Measurements from ENCODE around the gene PHF21A.
A peak's percentile ranks its signal among the peaks of the same experiment; 100 is the strongest.

The PHF21A gene

DNA sequence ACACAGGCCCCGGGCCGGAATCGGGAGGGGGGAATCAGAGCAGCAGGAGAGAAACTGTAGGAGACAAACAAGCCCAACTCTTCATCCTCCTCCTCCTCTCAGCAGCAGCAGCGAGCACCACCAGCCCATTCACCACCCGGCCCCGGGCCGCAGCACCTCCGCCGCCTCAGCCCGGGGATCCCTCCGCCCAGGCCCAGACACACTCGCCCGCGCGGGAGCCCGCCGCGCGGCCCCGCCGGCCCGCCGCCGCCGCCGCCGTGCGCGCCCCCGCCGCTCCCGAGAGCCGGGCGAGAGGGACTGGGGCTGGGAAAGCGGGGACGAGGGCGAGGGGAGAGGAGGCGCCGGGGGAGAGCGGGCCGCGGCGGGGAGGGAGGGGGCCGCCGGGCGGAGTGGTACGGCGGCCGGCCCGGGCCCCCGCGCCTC is at the start of gene PHF21A:
PHF21A (minus strand) TSS at position 154 of the 423 bp plus-strand sequence. CDS start 37,235 bp downstream, outside the sequence.
- intact Hi-C loops (cut with micrococcal nuclease): loop anchor here (10.0 kb wide), 1 partner anchor 193 kb away; no protein-coding TSS in a partner anchor
- Mint-ChIP-seq H3K27ac (peak within 1 kb of the TSS; percentile 96), H3K4me1 (ENCODE audit: low read depth) (peaks cover 28% of the 10 kb centered on the region), H3K9me3 (no peaks in the 10 kb centered on the region), H3K4me3 (peak within 1 kb of the TSS; percentile 96), H3K27me3 (no peaks in the 10 kb centered on the region), H3K36me3 (ENCODE audit: low read depth) (peaks cover 26% of the 10 kb centered on the region)

DNA sequence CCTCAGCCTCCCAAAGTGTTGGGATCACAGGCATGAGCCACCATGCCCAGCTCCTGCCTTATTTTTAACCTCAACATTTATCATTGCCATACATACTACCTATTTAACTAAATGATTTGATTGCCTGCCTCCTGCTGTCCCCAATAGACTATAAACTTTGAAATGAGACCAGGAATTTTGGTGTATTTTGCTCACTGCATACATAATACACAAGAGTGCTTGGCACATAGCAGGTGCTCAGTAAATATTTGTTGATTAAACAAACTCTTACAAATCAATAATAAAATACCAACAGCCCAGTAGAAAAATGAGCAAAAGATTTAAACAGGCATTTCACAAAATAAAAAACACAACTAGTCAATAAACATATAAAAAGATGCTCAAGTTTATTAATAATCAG is 49.5 kb upstream of the PHF21A start:
- Mint-ChIP-seq H3K27me3 (peaks cover 10% of the 10 kb centered on the region), H3K4me3 (no peak overlapping the region), H3K36me3 (ENCODE audit: low read depth) (no peaks in the 10 kb centered on the region)

DNA sequence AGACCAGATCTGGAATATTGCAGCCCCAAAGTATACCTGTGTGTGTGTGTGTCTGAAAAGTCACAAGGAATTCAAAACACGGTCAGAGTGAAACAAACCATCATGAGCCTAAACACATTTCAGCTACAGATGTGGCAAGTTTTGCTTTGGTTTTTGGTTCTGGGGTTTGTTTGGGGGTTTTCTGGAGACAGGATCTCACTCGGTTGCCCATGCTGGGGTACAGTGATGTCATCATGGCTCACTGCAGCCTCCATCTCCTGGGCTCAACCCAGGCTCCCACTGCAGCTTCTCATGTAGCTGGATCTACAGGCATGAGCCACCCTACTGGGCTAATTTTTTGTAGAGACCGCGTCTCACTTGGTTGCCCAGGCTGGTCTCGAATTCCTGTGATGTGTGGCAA is 41.4 kb upstream of the PHF21A start:
- no peak overlapping the region for H3K27ac Mint-ChIP-seq
- no peak overlapping the region for H3K4me3 Mint-ChIP-seq
- no peaks in the 10 kb centered on the region for H3K9me3 Mint-ChIP-seq
- intact Hi-C loops (cut with micrococcal nuclease): no loop called here
- peaks cover 25% of the 10 kb centered on the region for H3K27me3 Mint-ChIP-seq
- no peaks in the 10 kb centered on the region for H3K36me3 Mint-ChIP-seq (ENCODE audit: low read depth)
- no peaks in the 10 kb centered on the region for H3K4me1 Mint-ChIP-seq (ENCODE audit: low read depth)

More for the DNA sequence above, 49.5 kb upstream of the PHF21A start:
- no peaks in the 10 kb centered on the region for H3K4me1 Mint-ChIP-seq (ENCODE audit: low read depth)
- intact Hi-C loops (cut with micrococcal nuclease): no loop called here
- peaks cover 9% of the 10 kb centered on the region for H3K9me3 Mint-ChIP-seq
- H3K27ac Mint-ChIP-seq: no peak overlapping the region

DNA sequence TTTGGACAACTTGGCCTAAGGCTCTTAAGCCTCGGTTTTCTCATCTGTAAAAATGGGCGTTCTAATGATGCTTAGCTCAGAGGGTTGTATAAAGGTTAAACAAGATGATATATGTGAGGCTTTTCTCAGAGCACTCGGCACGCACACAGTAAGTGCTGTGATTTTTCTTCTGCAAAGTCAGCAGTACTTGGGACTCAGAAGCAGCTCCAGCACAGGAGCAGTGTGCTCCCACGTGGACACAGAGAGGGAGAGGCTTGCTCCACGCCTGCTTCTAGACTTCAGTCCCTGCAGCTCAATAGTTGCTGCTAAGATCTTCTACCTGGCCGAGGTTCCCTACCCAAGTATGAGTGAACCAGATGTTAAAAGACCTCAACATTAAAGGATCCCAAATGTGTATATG is 39.9 kb upstream of the PHF21A start:
- H3K27me3 Mint-ChIP-seq: peaks cover 25% of the 10 kb centered on the region

DNA sequence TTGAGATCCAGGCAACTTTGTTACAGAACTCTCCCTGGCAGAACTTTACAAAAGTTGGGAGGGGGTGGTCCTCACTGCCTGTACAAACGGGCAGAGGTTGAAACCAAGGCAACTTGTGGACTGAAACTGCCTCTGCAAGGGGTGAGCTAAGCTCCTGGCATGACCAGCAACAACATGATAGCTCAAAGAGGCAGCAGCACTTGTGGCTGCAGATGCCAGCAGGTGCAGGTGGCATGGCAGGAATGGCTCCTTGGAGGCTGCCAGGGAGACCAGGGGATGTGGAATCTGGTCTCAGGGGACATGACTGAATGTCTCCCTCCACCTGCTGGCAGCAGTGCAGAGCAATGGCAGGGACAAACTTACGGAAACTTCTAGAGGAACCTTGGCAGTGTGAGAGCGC is 38.8 kb upstream of the PHF21A start:
- Mint-ChIP-seq H3K27ac (no peak overlapping the region), H3K4me3 (no peak overlapping the region), H3K9me3 (no peaks in the 10 kb centered on the region), H3K27me3 (peaks cover 25% of the 10 kb centered on the region), H3K36me3 (ENCODE audit: low read depth) (no peaks in the 10 kb centered on the region), H3K4me1 (ENCODE audit: low read depth) (no peaks in the 10 kb centered on the region)
- intact Hi-C loops (cut with micrococcal nuclease): no loop called here

More for the DNA sequence above, 39.9 kb upstream of the PHF21A start:
- Mint-ChIP-seq H3K36me3 (ENCODE audit: low read depth) (no peaks in the 10 kb centered on the region), H3K4me3 (no peak overlapping the region), H3K27ac (no peak overlapping the region), H3K4me1 (ENCODE audit: low read depth) (no peaks in the 10 kb centered on the region), H3K9me3 (no peaks in the 10 kb centered on the region)
- intact Hi-C loops (cut with micrococcal nuclease): no loop called here

DNA sequence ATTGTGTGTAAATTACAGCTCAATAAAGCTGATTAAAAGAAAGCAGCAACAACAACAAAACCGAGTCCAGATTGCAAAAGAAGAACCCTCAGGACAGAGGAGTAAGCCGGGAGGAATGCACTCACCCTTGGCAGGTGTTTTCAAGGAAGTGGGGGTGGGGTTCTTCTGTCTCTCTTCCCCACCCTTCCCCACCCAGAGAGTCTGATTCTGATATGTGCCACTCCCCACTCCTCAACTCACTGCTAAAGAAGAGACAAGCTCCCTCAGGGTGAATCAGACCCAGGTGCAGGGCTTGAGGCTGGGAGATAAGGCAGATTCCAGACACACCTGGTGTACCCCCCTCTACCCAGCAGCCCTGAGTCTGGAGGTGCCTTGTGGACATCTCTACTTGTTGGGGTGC is 38.4 kb upstream of the PHF21A start:
- Mint-ChIP-seq H3K36me3 (ENCODE audit: low read depth) (no peaks in the 10 kb centered on the region), H3K4me1 (ENCODE audit: low read depth) (no peaks in the 10 kb centered on the region), H3K4me3 (no peak overlapping the region), H3K27me3 (peaks cover 25% of the 10 kb centered on the region), H3K9me3 (no peaks in the 10 kb centered on the region), H3K27ac (no peak overlapping the region)
- intact Hi-C loops (cut with micrococcal nuclease): no loop called here

DNA sequence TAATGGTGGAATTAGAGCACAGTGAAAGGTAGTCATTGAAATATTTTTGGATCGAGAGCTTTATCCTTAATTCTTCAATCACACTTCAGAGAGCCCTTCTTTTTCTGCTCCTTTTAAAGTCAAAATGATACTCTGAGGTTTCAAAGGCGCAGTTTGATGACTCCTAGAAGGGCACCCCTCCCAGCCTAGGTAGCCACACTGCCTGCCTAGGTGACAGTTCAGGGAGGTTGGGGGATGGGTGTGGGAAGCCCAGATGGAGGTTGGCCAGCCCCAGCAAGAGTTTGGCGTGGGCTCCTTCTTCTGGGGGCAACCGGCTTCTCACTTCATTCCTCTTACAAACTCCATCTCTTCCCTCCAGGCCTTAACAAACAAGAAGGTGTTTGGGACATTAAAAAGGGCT is 28.6 kb upstream of the PHF21A start:
- intact Hi-C loops (cut with micrococcal nuclease): no loop called here
- no peaks in the 10 kb centered on the region for H3K9me3 Mint-ChIP-seq
- no peaks in the 10 kb centered on the region for H3K36me3 Mint-ChIP-seq (ENCODE audit: low read depth)
- no peak overlapping the region for H3K27ac Mint-ChIP-seq
- H3K27me3 Mint-ChIP-seq: peaks cover 34% of the 10 kb centered on the region
- H3K4me3 Mint-ChIP-seq: no peak overlapping the region
- no peaks in the 10 kb centered on the region for H3K4me1 Mint-ChIP-seq (ENCODE audit: low read depth)

DNA sequence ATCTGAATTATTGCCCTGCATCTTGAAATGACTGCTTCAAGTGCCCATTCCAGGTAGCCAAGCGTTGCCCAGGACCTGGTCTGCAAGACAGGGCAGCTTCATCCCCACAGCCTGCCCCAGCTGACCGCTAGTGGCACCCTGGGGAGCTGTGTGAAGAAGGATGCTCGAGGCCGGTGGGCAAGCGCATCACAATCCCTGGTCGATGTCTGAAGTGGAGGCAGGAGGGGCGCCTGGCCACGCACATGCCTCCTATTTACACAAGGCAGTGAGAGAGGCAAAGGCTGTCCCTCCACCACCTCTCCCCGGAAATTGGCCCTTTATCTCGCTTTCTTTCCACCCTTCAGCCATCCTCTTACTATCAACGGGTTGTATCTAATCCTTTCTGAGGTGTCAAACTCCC is 28.1 kb upstream of the PHF21A start:
- no peaks in the 10 kb centered on the region for H3K36me3 Mint-ChIP-seq (ENCODE audit: low read depth)
- H3K4me3 Mint-ChIP-seq: no peak overlapping the region
- intact Hi-C loops (cut with micrococcal nuclease): no loop called here
- H3K27me3 Mint-ChIP-seq: peaks cover 34% of the 10 kb centered on the region
- no peaks in the 10 kb centered on the region for H3K4me1 Mint-ChIP-seq (ENCODE audit: low read depth)
- H3K9me3 Mint-ChIP-seq: no peaks in the 10 kb centered on the region
- no peak overlapping the region for H3K27ac Mint-ChIP-seq

DNA sequence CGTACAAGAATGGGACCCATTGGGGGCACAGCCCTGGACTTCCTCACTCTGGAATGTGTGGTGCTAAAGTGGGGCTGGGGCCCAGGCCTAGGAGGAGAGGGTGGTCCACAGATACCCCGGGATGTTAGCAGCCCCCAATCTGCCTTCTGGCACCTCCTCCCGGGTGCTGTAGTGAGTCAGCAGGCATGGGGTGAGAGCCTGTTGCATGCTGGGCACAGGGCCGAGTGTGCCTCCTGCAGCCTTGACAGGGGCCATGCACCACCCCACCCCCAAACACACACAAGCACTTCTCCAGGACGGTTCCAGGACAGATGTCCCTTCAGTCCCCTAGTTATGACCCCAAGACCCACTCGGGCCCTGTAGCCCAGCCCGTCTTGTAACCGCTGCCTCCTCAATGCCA is 23.5 kb upstream of the PHF21A start:
- intact Hi-C loops (cut with micrococcal nuclease): no loop called here
- Mint-ChIP-seq H3K36me3 (ENCODE audit: low read depth) (no peaks in the 10 kb centered on the region), H3K9me3 (no peaks in the 10 kb centered on the region), H3K4me1 (ENCODE audit: low read depth) (no peaks in the 10 kb centered on the region), H3K27me3 (peaks cover 20% of the 10 kb centered on the region), H3K27ac (no peak overlapping the region), H3K4me3 (no peak overlapping the region)

DNA sequence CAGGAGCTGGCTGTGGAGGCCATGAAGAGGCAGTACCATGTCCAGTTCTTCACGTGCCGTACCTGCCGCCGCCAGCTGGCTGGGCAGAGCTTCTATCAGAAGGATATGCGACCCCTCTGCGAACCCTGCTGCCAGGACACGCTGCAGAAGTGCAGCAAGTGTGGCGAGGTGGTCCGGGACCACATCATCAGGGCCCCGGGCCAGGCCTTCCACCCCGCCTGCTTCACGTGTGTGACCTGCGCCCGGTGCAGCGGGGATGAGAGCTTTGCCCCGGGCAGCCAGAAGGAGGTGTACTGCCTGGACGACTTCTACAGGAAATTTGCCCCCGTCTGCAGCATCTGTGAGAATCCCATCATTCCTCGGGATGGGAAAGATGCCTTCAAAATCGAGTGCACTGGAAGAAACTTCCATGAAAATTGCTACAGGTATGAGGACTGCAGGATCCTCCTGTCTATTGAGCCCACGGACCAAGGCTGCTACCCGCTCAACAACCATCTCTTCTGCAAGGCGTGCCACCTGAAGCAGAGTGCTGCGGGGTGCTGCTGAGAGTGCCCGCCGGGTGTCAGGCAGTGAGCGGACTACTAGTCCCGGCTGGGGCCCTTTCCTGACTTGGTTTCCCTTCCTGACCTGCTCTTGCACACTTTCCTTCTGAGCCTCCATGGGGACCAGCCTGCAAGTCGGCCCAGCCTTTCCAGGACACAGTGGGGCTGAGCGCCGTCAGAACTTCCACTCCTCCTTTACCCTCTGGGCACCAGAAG is 22.0 kb upstream of the PHF21A start:
- Mint-ChIP-seq H3K4me1 (ENCODE audit: low read depth) (no peaks in the 10 kb centered on the region), H3K4me3 (no peak overlapping the region), H3K27me3 (peaks cover 17% of the 10 kb centered on the region), H3K27ac (no peak overlapping the region), H3K9me3 (no peaks in the 10 kb centered on the region), H3K36me3 (ENCODE audit: low read depth) (no peaks in the 10 kb centered on the region)
- intact Hi-C loops (cut with micrococcal nuclease): no loop called here

DNA sequence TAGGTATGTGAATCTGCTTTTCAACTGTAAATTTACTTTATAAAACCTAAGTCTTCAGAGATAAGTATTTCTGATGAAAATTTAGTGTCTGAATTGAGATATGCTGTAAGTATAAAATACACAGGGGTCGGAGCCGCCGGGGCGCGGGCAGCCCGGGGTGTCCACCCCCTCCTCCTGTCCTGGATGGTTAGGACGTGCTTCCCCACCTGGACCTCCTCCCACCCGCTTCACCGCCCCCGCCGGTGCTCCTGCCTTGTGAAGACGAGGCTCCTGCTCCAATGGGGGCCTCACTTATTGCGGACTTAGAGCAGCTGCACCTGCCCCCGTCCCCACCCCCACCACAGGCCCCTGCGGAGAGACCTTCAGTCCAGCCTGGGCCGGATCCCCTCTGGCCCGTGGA is 21.3 kb upstream of the PHF21A start:
- H3K9me3 Mint-ChIP-seq: no peaks in the 10 kb centered on the region
- no peak overlapping the region for H3K27ac Mint-ChIP-seq
- H3K36me3 Mint-ChIP-seq (ENCODE audit: low read depth): no peaks in the 10 kb centered on the region

DNA sequence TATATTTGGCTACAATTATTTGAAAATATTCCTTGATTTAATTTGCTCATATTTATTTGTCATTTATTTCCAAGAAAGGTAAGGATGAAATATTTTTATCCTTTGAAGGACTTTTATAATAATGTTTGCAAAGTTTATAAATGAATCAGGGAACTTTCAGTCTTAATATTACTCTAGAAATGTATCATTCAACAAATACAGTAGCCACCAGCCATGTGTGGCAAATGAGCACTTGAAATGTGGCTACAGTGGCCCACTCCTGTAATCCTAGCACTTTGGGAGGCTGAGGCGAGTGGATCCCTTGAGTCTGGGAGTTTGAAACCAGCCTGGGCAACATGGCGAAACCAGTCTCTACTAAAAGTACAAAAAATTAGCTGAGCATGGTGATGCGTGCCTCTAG is 20.3 kb upstream of the PHF21A start:
- H3K27me3 Mint-ChIP-seq: peaks cover 11% of the 10 kb centered on the region
- H3K27ac Mint-ChIP-seq: no peak overlapping the region
- intact Hi-C loops (cut with micrococcal nuclease): no loop called here
- no peaks in the 10 kb centered on the region for H3K9me3 Mint-ChIP-seq
- no peaks in the 10 kb centered on the region for H3K4me1 Mint-ChIP-seq (ENCODE audit: low read depth)
- no peaks in the 10 kb centered on the region for H3K36me3 Mint-ChIP-seq (ENCODE audit: low read depth)
- H3K4me3 Mint-ChIP-seq: no peak overlapping the region

More for the DNA sequence above, 21.3 kb upstream of the PHF21A start:
- Mint-ChIP-seq H3K27me3 (peaks cover 17% of the 10 kb centered on the region), H3K4me3 (no peak overlapping the region), H3K4me1 (ENCODE audit: low read depth) (no peaks in the 10 kb centered on the region)
- intact Hi-C loops (cut with micrococcal nuclease): no loop called here

DNA sequence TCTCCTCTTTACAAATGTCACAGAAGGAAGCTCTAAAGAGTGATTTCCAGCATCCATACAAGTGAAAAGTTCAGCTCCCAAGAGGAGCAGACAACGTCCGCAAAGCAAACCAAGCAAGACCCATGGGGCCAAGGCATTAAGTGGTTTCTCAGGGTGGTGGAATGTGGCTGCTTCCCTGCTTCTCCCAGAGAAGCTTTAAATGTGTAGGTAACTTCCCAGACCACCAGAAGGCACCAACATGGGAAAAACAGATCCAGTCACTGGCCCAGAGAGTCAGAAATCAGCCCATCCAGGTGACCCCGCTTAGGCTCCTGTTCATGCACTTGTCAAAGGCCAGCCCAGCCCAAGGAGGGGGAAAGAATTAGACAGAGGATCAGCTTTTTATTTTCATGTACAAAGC is 13.3 kb upstream of the PHF21A start:
- Mint-ChIP-seq H3K4me1 (ENCODE audit: low read depth) (peaks cover 6% of the 10 kb centered on the region), H3K9me3 (no peaks in the 10 kb centered on the region), H3K27me3 (peaks cover 7% of the 10 kb centered on the region), H3K4me3 (no peak overlapping the region), H3K36me3 (ENCODE audit: low read depth) (no peaks in the 10 kb centered on the region), H3K27ac (no peak overlapping the region)
- intact Hi-C loops (cut with micrococcal nuclease): no loop called here

DNA sequence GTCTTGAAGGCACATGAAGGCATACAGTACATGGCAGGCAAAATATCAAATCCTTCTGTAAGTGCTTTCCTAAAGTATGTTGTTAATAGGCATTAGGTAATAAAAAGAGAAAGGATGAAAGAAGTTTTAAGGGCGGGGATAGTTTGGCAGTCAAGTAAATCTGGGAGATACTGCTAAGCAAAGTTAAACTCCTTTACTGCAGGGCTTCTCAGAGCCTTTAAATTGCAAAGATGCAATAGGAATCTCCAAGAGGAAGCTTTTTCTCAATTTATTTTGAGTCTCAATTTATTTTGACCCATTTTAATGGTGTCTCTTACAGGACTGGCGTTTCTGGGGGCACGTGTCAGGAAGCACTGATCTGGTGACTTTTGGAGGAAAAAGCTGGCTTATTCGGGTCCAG is 12.8 kb upstream of the PHF21A start:
- H3K9me3 Mint-ChIP-seq: no peaks in the 10 kb centered on the region
- no peak overlapping the region for H3K27ac Mint-ChIP-seq
- intact Hi-C loops (cut with micrococcal nuclease): no loop called here
- no peaks in the 10 kb centered on the region for H3K36me3 Mint-ChIP-seq (ENCODE audit: low read depth)
- H3K27me3 Mint-ChIP-seq: peaks cover 5% of the 10 kb centered on the region
- H3K4me1 Mint-ChIP-seq (ENCODE audit: low read depth): peaks cover 6% of the 10 kb centered on the region
- no peak overlapping the region for H3K4me3 Mint-ChIP-seq

DNA sequence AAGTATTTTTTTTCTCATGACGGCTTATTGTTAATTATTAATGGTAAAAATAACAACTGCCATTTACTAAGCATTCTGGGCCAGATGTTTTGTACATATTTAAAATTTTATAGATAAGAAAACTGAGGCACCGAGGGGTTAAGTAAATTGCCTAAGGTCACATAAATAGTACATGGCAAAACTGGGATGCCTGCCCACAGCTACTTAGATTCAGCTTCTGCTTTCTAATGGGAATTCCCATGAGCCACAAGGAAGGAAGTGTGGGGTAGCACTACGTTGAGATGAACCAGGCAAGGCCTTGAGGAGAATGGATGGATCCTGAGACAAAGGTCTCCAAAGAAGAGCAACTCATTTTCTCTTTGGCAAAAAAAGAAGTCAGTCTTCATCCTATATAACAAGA is 11.9 kb upstream of the PHF21A start:
- Mint-ChIP-seq H3K36me3 (ENCODE audit: low read depth) (no peaks in the 10 kb centered on the region), H3K9me3 (no peaks in the 10 kb centered on the region), H3K27me3 (peaks cover 2% of the 10 kb centered on the region)

More for the DNA sequence above, 11.9 kb upstream of the PHF21A start:
- Mint-ChIP-seq H3K27ac (no peak overlapping the region), H3K4me3 (no peak overlapping the region), H3K4me1 (ENCODE audit: low read depth) (peaks cover 6% of the 10 kb centered on the region)
- intact Hi-C loops (cut with micrococcal nuclease): no loop called here
